Fibroblast of lung (primary cell): ENCODE data around the gene WSB1. TPM values are rescaled to one million over a fixed set of nuclear protein-coding genes. Genes with fewer than 3 reads are reported as not detected.

Source experiments
- DNase-seq, 2 donors: peaks; one replicate each; pipeline versions ENCODE4 v3.0.0 to v3.0.0-alpha.2; 2010; ENCODE audit warnings: low read depth in 2 of 2
- H2AFZ ChIP-seq: 2 replicates; pipeline ENCODE4 v1.5.1; 2012; ENCODE audit warnings: low read length, control low read depth, inconsistent platforms
- H3K27ac ChIP-seq: 2 replicates; pipeline ENCODE4 v1.5.1; 2011; ENCODE audit warnings: low read length, control low read depth; ENCODE audit not compliant: insufficient read depth
- H3K27me3 ChIP-seq: 2 replicates; pipeline ENCODE4 v1.5.1; 2011; ENCODE audit warnings: mild to moderate bottlenecking, low read length; ENCODE audit not compliant: control insufficient read depth, insufficient read depth
- H3K36me3 ChIP-seq: 2 replicates; pipeline ENCODE4 v1.5.1; 2011; ENCODE audit warnings: low read length; ENCODE audit not compliant: control insufficient read depth, insufficient read depth
- H3K4me1 ChIP-seq: 2 replicates; pipeline ENCODE4 v1.5.1; 2011; ENCODE audit warnings: low read length; ENCODE audit not compliant: control insufficient read depth, insufficient read depth; ENCODE audit errors: extremely low read depth
- H3K4me2 ChIP-seq: 2 replicates; pipeline ENCODE4 v1.5.1; 2011; ENCODE audit warnings: low read length, control low read depth; ENCODE audit not compliant: insufficient read depth; ENCODE audit errors: extremely low read depth
- H3K4me3 ChIP-seq, 4 experiments: fragments of 200-600 bp in 1 of 4; sonication (generic) in 1 of 4; replicated peaks in 1 of 4; 2 replicates each; pipeline ENCODE4 v1.5.1; 2011 to 2016; ENCODE audit warnings: low read length in 4 of 4, low read depth in 3 of 4, mild to moderate bottlenecking in 3 of 4, control low read depth in 2 of 4, inconsistent platforms in 1 of 4, mixed read lengths in 1 of 4; ENCODE audit not compliant: insufficient read depth in 1 of 4; ENCODE audit errors: control extremely low read depth in 1 of 4
- H3K79me2 ChIP-seq: 2 replicates; pipeline ENCODE4 v1.5.1; 2012; ENCODE audit warnings: mild to moderate bottlenecking, low read length, inconsistent platforms; ENCODE audit not compliant: control insufficient read depth, insufficient read depth
- H3K9ac ChIP-seq: 2 replicates; pipeline ENCODE4 v1.5.1; 2011; ENCODE audit warnings: mild to moderate bottlenecking, low read length, control low read depth; ENCODE audit not compliant: insufficient read depth
- H3K9me3 ChIP-seq: 2 replicates; pipeline ENCODE4 v1.5.1; 2012; ENCODE audit warnings: low read depth, low read length; ENCODE audit not compliant: control insufficient read depth, insufficient read depth
- H4K20me1 ChIP-seq: 2 replicates; pipeline ENCODE4 v1.5.1; 2011; ENCODE audit warnings: low read length; ENCODE audit not compliant: control insufficient read depth, insufficient read depth; ENCODE audit errors: extremely low read depth
- EZH2 ChIP-seq: IDR thresholded peaks from 2 replicates; pipeline ENCODE4 v1.5.1; 2012; ENCODE audit warnings: low read length, control low read depth, mild to moderate bottlenecking; ENCODE audit errors: missing control alignments
- polyA plus RNA-seq, 2 donors: library from polyadenylated mRNA; depleted of rRNA in 1 of 2; stranded (reverse) in 1 of 2; unstranded in 1 of 2; fragments of >200 nt; gene quantifications; 2 replicates each; pipeline ENCODE4 v1.2.1, GENCODE V29; 2011 to 2012; ENCODE audit warnings: missing spikeins in 1 of 2
- total RNA-seq: library from RNA; depleted of rRNA; stranded (reverse); fragments of >200 nt; gene quantifications from 2 replicates; pipeline ENCODE4 v1.2.1, GENCODE V29; 2014
- TF ChIP-seq, protein P1 (sequence below), 2 donors: IDR thresholded peaks in 1 of 2; conservative IDR thresholded peaks in 1 of 2; 1 replicate in 1 of 2; 2 replicates in 1 of 2; pipeline ENCODE4 v1.5.1; 2011 to 2012; ENCODE audit warnings: low read length in 2 of 2, control low read depth in 1 of 2, inconsistent platforms in 1 of 2, low read depth in 1 of 2, mild to moderate bottlenecking in 1 of 2

Gene WSB1
- total and polyA plus RNA-seq, 2 donors (not counting 1 experiment from before 2014, with no cell fraction given) = 96.3 to 139 TPM

DNA sequence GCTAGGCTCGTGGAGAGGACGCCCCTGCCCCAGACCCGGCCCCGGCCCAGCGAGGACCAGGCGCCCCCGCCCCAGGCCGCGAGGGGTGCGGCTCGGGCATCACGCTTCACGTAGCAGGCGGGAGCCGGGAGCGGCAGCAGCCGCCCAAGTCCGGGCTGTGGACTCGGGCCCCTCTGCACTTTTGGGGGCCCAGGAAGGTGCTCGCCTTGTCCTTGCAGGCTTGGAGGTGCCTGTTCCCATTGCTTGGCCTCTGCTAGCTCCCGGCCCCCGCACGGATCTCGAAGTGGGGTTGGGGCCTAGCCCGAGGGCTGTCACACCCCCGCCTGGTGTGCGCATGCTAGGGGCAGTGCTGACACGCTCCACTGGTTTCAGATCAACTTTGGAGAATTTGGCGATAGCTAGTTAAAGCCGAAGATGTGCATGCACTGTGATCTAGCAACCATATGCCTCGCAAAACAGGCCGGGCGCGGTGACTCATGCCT is 55.7 kb downstream of the WSB1 start:
- Histone ChIP-seq H3K4me1 (peaks cover 8% of the 10 kb centered on the region), H3K27me3 (no peaks in the 10 kb centered on the region), H3K4me3 (no peak overlapping the region), H3K27ac (no peak overlapping the region), H3K4me2 (no peak overlapping the region), H2AFZ (no peak overlapping the region), H3K9me3 (no peaks in the 10 kb centered on the region), H4K20me1 (no peaks in the 10 kb centered on the region), H3K9ac (no peak overlapping the region), H3K36me3 (no peaks in the 10 kb centered on the region), H3K79me2 (peaks cover 3% of the 10 kb centered on the region)
- DNase-seq = no peak
- no peak for TF ChIP-seq EZH2
- TF ChIP-seq, protein P1, sequence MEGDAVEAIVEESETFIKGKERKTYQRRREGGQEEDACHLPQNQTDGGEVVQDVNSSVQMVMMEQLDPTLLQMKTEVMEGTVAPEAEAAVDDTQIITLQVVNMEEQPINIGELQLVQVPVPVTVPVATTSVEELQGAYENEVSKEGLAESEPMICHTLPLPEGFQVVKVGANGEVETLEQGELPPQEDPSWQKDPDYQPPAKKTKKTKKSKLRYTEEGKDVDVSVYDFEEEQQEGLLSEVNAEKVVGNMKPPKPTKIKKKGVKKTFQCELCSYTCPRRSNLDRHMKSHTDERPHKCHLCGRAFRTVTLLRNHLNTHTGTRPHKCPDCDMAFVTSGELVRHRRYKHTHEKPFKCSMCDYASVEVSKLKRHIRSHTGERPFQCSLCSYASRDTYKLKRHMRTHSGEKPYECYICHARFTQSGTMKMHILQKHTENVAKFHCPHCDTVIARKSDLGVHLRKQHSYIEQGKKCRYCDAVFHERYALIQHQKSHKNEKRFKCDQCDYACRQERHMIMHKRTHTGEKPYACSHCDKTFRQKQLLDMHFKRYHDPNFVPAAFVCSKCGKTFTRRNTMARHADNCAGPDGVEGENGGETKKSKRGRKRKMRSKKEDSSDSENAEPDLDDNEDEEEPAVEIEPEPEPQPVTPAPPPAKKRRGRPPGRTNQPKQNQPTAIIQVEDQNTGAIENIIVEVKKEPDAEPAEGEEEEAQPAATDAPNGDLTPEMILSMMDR (conservative IDR thresholded peaks at IDR 0.05 in 1 of 2, IDR thresholded peaks at IDR 0.05 in 1 of 2; ENCODE audit: low read depth in 1 of 2, low read length in 2 of 2) = no peak

DNA sequence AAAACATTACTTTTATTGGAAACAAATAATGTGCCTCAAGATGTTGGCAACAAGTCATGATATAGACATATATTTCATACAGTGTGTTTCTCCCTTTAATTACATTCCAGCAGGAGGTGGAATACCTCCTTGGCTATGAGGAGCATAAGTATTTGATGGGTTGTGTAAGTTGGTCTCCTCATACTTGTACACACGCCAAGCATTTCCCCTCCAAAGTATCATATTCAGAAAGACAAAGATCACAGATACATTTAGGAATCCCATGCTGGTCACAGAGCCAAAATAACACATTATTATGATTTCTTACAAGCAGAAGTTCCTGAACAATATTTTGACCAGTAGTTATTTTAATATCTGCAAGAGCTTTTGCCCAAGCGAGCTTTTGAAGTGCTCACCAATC is 57.8 kb downstream of the WSB1 start:
- DNase-seq = peak; percentile 22 to 44
- H4K20me1 ChIP-seq = no peaks in the 10 kb centered on the region
- H3K4me2 ChIP-seq = no peak overlapping the region
- H3K27ac ChIP-seq = no peak overlapping the region
- no peak for TF ChIP-seq EZH2
- TF ChIP-seq, protein P1 (conservative IDR thresholded peaks at IDR 0.05 in 1 of 2, IDR thresholded peaks at IDR 0.05 in 1 of 2; ENCODE audit: low read depth in 1 of 2, low read length in 2 of 2) = no peak
- H3K4me3 ChIP-seq = no peak overlapping the region
- no peaks in the 10 kb centered on the region for H3K27me3 ChIP-seq
- no peaks in the 10 kb centered on the region for H3K9me3 ChIP-seq
- no peak overlapping the region for H2AFZ ChIP-seq
- H3K79me2 ChIP-seq = peaks cover 3% of the 10 kb centered on the region
- no peaks in the 10 kb centered on the region for H3K36me3 ChIP-seq
- peaks cover 9% of the 10 kb centered on the region for H3K4me1 ChIP-seq
- H3K9ac ChIP-seq = no peak overlapping the region

DNA sequence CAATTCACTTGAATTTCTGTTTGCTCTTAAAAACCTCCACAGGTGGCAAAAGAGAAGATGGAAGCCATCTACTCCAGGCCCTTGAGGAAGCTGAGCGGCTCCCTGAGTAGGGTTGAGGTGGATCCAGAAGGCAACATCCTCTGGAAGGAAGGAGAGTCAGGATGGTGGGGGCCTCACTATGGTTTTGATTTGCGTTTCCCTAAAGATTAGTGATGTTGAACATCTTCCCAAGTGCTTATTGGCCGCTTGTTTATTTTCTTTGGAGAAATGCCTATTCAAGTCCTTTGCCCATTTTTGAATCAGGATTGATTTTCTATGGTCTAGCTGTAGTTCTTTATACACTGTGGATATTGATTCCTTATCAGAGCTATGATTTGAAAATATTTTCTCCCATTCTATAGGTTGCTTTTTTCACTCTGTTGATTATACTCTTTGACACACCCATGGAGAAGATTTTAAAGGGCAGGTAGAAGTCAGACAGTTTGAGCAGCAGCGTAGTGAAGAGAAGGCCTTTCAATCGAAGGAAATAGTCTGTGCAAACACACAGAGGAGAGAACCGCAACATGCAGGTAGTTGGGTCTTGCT is 58.6 kb downstream of the WSB1 start:
- Histone ChIP-seq H3K9ac (peak overlapping the region; percentile 93), H4K20me1 (no peaks in the 10 kb centered on the region), H3K27ac (peak overlapping the region; percentile 98), H3K4me1 (peaks cover 9% of the 10 kb centered on the region), H3K79me2 (peaks cover 3% of the 10 kb centered on the region), H3K4me2 (peak overlapping the region; percentile 79), H3K27me3 (no peaks in the 10 kb centered on the region), H3K4me3 (peak overlapping the region; percentile 49 to 80 (median 70)), H2AFZ (no peak overlapping the region), H3K9me3 (no peaks in the 10 kb centered on the region), H3K36me3 (no peaks in the 10 kb centered on the region)
- TF ChIP-seq EZH2 = no peak
- TF ChIP-seq, protein P1 (conservative IDR thresholded peaks at IDR 0.05 in 1 of 2, IDR thresholded peaks at IDR 0.05 in 1 of 2; ENCODE audit: low read depth in 1 of 2, low read length in 2 of 2) = no peak
- DNase-seq = peak; percentile 53 to 54
